ENCODE measurements around the gene NOM1.
"Not testable (repeated sequence)": the region's sequence is repeated elsewhere in the genome, so short reads cannot be mapped to it uniquely, and the experiment has no call there.

The NOM1 gene

DNA sequence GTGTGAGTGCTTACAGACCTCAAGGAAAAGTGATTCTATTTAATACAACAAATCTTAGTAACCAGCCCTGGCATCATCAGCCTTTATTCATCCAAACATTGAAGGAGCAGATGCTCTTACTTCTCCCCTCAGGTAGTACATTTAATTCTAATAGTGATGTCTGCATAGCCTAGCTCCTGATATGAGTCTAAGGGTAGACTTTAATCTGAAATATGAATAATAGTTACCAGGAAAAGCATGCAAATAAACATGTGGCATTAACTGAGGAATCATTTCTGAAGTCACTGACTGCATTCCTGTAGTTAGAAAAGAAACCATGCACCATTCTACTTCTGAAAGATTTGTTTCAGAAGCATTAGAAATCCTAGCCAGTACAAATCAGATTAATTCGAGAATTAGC lies 30.9 kb upstream of the NOM1 start:
- Histone ChIP-seq H3K4me3 (ENCODE audit: severe bottlenecking) (no peak overlapping the region), H3K36me3 (ENCODE audit: low read depth) (no peaks in the 10 kb centered on the region), H3K4me1 (ENCODE audit: insufficient read depth, poor library complexity, severe bottlenecking) (no peaks in the 10 kb centered on the region), H3K9me3 (ENCODE audit: severe bottlenecking) (no peaks in the 10 kb centered on the region), H3K27me3 (ENCODE audit: insufficient read depth, poor library complexity, severe bottlenecking) (no peaks in the 10 kb centered on the region), H3K27ac (ENCODE audit: poor library complexity, severe bottlenecking) (no peak overlapping the region)
- no peak for TF ChIP-seq CTCF (IDR thresholded peaks at IDR 0.05; ENCODE audit: poor library complexity, severe bottlenecking)
- ATAC-seq (ENCODE audit: low read depth) (no peak), DNase-seq (ENCODE audit: low spot score) (no peak)

GRCh38 chr7:156919132-156919713 lies 30.3 kb upstream of the NOM1 start:
- Histone ChIP-seq H3K4me1 (ENCODE audit: insufficient read depth, poor library complexity, severe bottlenecking) (no peaks in the 10 kb centered on the region), H3K9me3 (ENCODE audit: severe bottlenecking) (no peaks in the 10 kb centered on the region), H3K27me3 (ENCODE audit: insufficient read depth, poor library complexity, severe bottlenecking) (no peaks in the 10 kb centered on the region), H3K27ac (ENCODE audit: poor library complexity, severe bottlenecking) (no peak overlapping the region), H3K36me3 (ENCODE audit: low read depth) (no peaks in the 10 kb centered on the region), H3K4me3 (ENCODE audit: severe bottlenecking) (no peak overlapping the region)
- ATAC-seq (ENCODE audit: low read depth) (no peak), DNase-seq (ENCODE audit: low spot score) (no peak)
- TF ChIP-seq CTCF (IDR thresholded peaks at IDR 0.05; ENCODE audit: poor library complexity, severe bottlenecking) = no peak

DNA sequence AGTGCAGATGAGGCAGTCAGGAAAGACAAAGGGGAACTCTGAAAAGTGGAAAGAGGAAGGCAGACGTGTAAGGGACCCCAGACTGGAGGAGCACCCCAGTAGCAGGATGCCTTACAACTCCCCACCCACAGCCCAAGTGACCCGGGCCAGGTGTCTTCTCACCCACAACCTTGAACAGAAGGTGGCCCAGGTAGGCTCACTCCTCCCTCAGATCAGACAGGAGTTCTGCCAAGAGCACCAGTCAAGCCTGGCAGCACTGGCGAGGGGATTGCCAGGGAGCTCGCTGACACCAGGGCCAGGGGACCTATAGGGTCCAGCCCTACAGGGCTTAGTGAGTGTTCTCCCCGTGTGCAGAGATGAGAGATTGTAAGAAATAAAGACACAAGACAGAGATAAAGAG lies 29.4 kb upstream of the NOM1 start:
- ATAC-seq (ENCODE audit: low read depth) (no peak), DNase-seq (ENCODE audit: low spot score) (no peak)
- Histone ChIP-seq H3K27me3 (ENCODE audit: insufficient read depth, poor library complexity, severe bottlenecking) (no peaks in the 10 kb centered on the region), H3K36me3 (ENCODE audit: low read depth) (no peaks in the 10 kb centered on the region), H3K4me3 (ENCODE audit: severe bottlenecking) (no peak overlapping the region), H3K4me1 (ENCODE audit: insufficient read depth, poor library complexity, severe bottlenecking) (no peaks in the 10 kb centered on the region), H3K27ac (ENCODE audit: poor library complexity, severe bottlenecking) (no peak overlapping the region), H3K9me3 (ENCODE audit: severe bottlenecking) (no peaks in the 10 kb centered on the region)
- no peak for TF ChIP-seq CTCF (IDR thresholded peaks at IDR 0.05; ENCODE audit: poor library complexity, severe bottlenecking)

DNA sequence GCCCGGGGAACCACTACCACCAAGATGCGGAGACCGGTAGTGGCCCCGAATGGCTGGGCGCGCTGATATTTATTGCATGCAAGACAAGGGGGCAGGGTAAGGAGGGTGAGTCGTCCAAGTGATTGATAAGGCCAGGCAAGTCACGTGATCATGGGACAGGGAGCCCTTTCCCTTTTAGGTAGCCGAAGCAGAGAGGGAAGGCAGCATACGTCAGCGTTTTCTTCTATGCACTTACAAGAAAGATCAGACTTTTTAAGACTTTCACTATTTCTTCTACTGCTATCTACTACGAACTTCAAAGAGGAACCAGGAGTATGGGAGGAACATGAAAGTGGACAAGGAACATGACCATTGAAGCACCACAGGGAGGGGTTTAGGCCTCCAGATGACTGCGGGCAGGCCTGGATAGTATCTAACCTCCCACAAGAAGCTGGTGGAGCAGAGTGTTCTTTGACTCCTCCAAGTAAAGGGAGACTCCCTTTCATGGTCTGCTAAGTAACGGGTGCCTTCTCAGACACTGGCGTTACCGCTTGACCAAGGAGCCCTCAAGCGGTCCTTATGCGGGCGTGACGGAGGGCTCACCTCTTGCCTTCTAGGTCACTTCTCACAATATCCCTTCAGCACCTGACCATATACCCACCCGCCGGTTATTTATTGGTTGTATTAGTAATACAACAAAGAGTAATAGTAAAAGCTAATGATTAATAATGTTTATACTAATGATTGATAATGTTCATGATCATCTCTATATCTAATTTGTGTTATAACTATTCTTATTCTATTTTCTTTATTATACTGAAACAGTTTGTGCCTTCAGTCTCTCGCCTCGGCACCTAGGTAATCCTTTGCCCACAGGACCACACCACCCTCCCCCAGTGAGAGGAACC lies 28.8 kb upstream of the NOM1 start:
- H3K4me3 ChIP-seq (ENCODE audit: severe bottlenecking); H3K9me3 ChIP-seq (ENCODE audit: severe bottlenecking); ATAC-seq (ENCODE audit: low read depth); H3K36me3 ChIP-seq (ENCODE audit: low read depth); H3K27ac ChIP-seq (ENCODE audit: poor library complexity, severe bottlenecking); DNase-seq (ENCODE audit: low spot score); H3K4me1 ChIP-seq (ENCODE audit: insufficient read depth, poor library complexity, severe bottlenecking); H3K27me3 ChIP-seq (ENCODE audit: insufficient read depth, poor library complexity, severe bottlenecking): not testable (repeated sequence)

DNA sequence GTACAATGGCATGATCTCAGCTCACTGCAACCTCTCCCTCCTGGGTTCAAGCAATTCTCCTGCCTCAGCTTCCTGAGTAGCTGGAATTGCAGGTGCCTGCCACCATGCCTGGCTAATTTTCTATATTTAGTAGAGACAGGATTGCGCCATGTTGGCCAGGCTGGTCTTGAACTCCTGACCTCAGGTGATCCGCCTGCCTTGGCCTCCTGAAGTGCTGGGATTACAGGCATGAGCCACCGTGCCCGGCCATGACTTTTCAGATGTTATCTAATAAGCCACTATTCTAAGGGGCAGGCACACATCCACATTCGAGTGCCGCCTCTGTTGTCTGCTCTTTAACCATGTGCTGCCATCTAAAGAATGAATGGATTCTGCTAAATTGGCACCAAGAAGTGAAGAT lies 27.2 kb upstream of the NOM1 start:
- H3K36me3 ChIP-seq (ENCODE audit: low read depth); H3K27ac ChIP-seq (ENCODE audit: poor library complexity, severe bottlenecking); H3K9me3 ChIP-seq (ENCODE audit: severe bottlenecking); ATAC-seq (ENCODE audit: low read depth); DNase-seq (ENCODE audit: low spot score); H3K27me3 ChIP-seq (ENCODE audit: insufficient read depth, poor library complexity, severe bottlenecking); H3K4me1 ChIP-seq (ENCODE audit: insufficient read depth, poor library complexity, severe bottlenecking); H3K4me3 ChIP-seq (ENCODE audit: severe bottlenecking): not testable (repeated sequence)

GRCh38 chr7:156925821-156926220 lies 23.7 kb upstream of the NOM1 start:
- H3K4me3 ChIP-seq (ENCODE audit: severe bottlenecking); DNase-seq (ENCODE audit: low spot score); H3K9me3 ChIP-seq (ENCODE audit: severe bottlenecking); H3K27ac ChIP-seq (ENCODE audit: poor library complexity, severe bottlenecking); H3K36me3 ChIP-seq (ENCODE audit: low read depth); H3K27me3 ChIP-seq (ENCODE audit: insufficient read depth, poor library complexity, severe bottlenecking); H3K4me1 ChIP-seq (ENCODE audit: insufficient read depth, poor library complexity, severe bottlenecking); ATAC-seq (ENCODE audit: low read depth): not testable (repeated sequence)

Measured in RWPE2 (cell line).